GM12873 (cell line): Measurements from ENCODE around the gene SYCN.

ENCODE experiments used
- CTCF ChIP-seq: IDR thresholded peaks from 2 replicates; pipeline ENCODE4 v1.5.1; 2012; ENCODE audit warnings: low read depth, mild to moderate bottlenecking, moderate library complexity, low read length, control low read depth; ENCODE audit not compliant: insufficient read depth; ENCODE audit errors: missing control alignments

The SYCN gene

GRCh38 chr19:39202998-39203355 is 1.1 kb downstream of the SYCN start:
- TF ChIP-seq CTCF: no peak

GRCh38 chr19:39200803-39201115 is 3.3 kb downstream of the SYCN start:
- no peak for TF ChIP-seq CTCF

GRCh38 chr19:39200066-39200802 is 3.8 kb downstream of the SYCN start:
- no peak for TF ChIP-seq CTCF

GRCh38 chr19:39199025-39199424 is 5.0 kb downstream of the SYCN start:
- no peak for TF ChIP-seq CTCF

- TF ChIP-seq CTCF: no peak
Measured at GRCh38 chr19:39197808-39198207, 6.3 kb downstream of the SYCN start.

DNA sequence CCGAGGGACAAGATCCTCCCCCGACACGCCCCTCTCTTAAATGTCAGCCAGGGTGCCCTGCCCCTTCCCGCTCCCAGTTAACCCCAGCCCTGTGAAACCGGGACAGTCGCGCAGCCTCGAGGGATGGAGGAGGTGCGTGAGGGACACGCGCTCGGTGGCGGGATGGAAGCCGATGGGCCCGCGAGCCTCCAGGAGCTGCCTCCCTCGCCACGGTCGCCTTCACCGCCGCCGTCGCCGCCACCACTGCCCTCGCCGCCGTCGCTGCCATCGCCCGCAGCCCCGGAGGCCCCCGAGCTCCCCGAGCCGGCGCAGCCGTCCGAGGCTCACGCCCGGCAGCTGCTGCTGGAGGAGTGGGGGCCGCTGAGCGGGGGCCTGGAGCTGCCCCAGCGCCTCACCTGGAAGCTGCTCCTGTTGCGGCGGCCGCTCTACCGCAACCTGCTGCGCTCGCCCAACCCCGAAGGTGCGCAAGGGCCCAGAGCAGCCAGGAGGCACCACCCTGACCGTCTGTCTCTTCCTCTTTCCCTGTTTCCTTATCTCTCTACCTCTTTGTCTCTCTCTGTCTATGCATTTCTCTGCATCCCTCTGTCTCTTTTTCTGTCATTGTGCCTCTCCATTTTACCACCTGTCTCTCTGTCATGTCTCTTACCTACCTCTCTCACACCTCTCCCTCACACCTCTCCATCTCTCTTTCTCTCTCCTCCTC is 7.1 kb downstream of the SYCN start, which contains the start of gene NCCRP1:
NCCRP1 (plus strand) TSS at position 105 of the 703 bp plus-strand sequence; CDS start at position 124, 19 bp downstream.
- no peak for TF ChIP-seq CTCF

- no peak for TF ChIP-seq CTCF
Measured at GRCh38 chr19:39196320-39196719, 7.7 kb downstream of the SYCN start.
